Measurements from ENCODE around the gene CORO2B.

CORO2B gene

GRCh38 chr15:68586274-68586961 lies 7.6 kb downstream of the CORO2B start:
- H3K27me3 ChIP-seq (ENCODE audit: insufficient read depth, poor library complexity, severe bottlenecking), result peaks cover 3% of the 10 kb centered on the region
- no peak for DNase-seq (ENCODE audit: low read depth in 1 of 2, low spot score in 1 of 2)
- H3K27ac ChIP-seq (replicated peaks), result no peak overlapping the region
- TF ChIP-seq POLR2AphosphoS5 (IDR thresholded peaks at IDR 0.05; ENCODE audit: low read depth), result no peak
- H3K4me3 ChIP-seq (replicated peaks; ENCODE audit: insufficient read depth, low read length), result no peak overlapping the region

- Histone ChIP-seq H3K27ac (replicated peaks) (no peak overlapping the region), H3K4me3 (replicated peaks; ENCODE audit: insufficient read depth, low read length) (no peak overlapping the region), H3K27me3 (ENCODE audit: insufficient read depth, poor library complexity, severe bottlenecking) (peaks cover 3% of the 10 kb centered on the region)
- TF ChIP-seq POLR2AphosphoS5 (IDR thresholded peaks at IDR 0.05; ENCODE audit: low read depth) (no peak), REST (IDR thresholded peaks at IDR 0.05; ENCODE audit: insufficient replicate concordance, low read depth) (no peak), SPI1 (IDR thresholded peaks at IDR 0.05; ENCODE audit: borderline replicate concordance, low read depth) (no peak), GABPA (IDR thresholded peaks at IDR 0.05; ENCODE audit: low read depth) (no peak), CTCF (IDR thresholded peaks at IDR 0.05; ENCODE audit: insufficient read depth, low read length) (no peak)
- DNase-seq (ENCODE audit: low read depth in 1 of 2, low spot score in 1 of 2), result no peak
These were observed 9.1 kb downstream of the CORO2B start for GRCh38 chr15:68587769-68588385.

- no peak for TF ChIP-seq REST (IDR thresholded peaks at IDR 0.05; ENCODE audit: insufficient replicate concordance, low read depth)
- TF ChIP-seq CTCF (IDR thresholded peaks at IDR 0.05; ENCODE audit: insufficient read depth, low read length), result no peak
- Histone ChIP-seq H3K4me3 (replicated peaks; ENCODE audit: insufficient read depth, low read length) (no peak overlapping the region), H3K27me3 (ENCODE audit: insufficient read depth, poor library complexity, severe bottlenecking) (peaks cover 4% of the 10 kb centered on the region), H3K27ac (replicated peaks) (no peak overlapping the region)
- DNase-seq (ENCODE audit: low read depth in 1 of 2, low spot score in 1 of 2), result no peak
These were observed 10.3 kb downstream of the CORO2B start for GRCh38 chr15:68589053-68589452.

GRCh38 chr15:68589783-68590710 lies 11.3 kb downstream of the CORO2B start:
- DNase-seq (ENCODE audit: low read depth in 1 of 2, low spot score in 1 of 2), result no peak
- no peak overlapping the region for H3K27ac ChIP-seq (replicated peaks)
- TF ChIP-seq POLR2AphosphoS5 (IDR thresholded peaks at IDR 0.05; ENCODE audit: low read depth) (no peak), CTCF (IDR thresholded peaks at IDR 0.05; ENCODE audit: insufficient read depth, low read length) (no peak), GABPA (IDR thresholded peaks at IDR 0.05; ENCODE audit: low read depth) (no peak), REST (IDR thresholded peaks at IDR 0.05; ENCODE audit: insufficient replicate concordance, low read depth) (no peak), SPI1 (IDR thresholded peaks at IDR 0.05; ENCODE audit: borderline replicate concordance, low read depth) (no peak)
- peaks cover 4% of the 10 kb centered on the region for H3K27me3 ChIP-seq (ENCODE audit: insufficient read depth, poor library complexity, severe bottlenecking)
- no peak overlapping the region for H3K4me3 ChIP-seq (replicated peaks; ENCODE audit: insufficient read depth, low read length)
